Lung (tissue), 12 donors: ENCODE data around the gene SMPDL3B. TPM values are rescaled to one million over a fixed set of nuclear protein-coding genes. Genes with fewer than 3 reads are reported as not detected.
"Not testable (repeated sequence)": the region's sequence is repeated elsewhere in the genome, so short reads cannot be mapped to it uniquely, and the experiment has no call there.

Experiments
- ATAC-seq: fragments of 200-7000 bp; cut with Tn5 transposase; one replicate; pipeline ENCODE4 v1.9.1; 2020; ENCODE audit warnings: moderate number of reproducible peaks; ENCODE audit not compliant: insufficient read depth, low FRiP score
- DNase-seq, 3 donors: peaks; one replicate each; pipeline ENCODE4 v3.0.0-alpha.2; 2013 to 2017
- H3K27ac ChIP-seq, 2 donors: one replicate each; pipeline ENCODE4 v1.5.1; 2013; ENCODE audit warnings: mild to moderate bottlenecking in 2 of 2, moderate library complexity in 2 of 2, control low read depth in 1 of 2, inconsistent platforms in 1 of 2, low read depth in 1 of 2, low read length in 1 of 2
- H3K27me3 ChIP-seq, 3 donors: one replicate each; pipeline ENCODE4 v1.5.1; 2013; ENCODE audit warnings: low read length in 2 of 3; ENCODE audit not compliant: control insufficient read depth in 3 of 3, insufficient read depth in 3 of 3
- H3K36me3 ChIP-seq, 4 donors: one replicate each; pipeline ENCODE4 v1.5.1; 2013; ENCODE audit warnings: low read length in 4 of 4, mild to moderate bottlenecking in 1 of 4, moderate library complexity in 1 of 4; ENCODE audit not compliant: control insufficient read depth in 4 of 4, insufficient read depth in 4 of 4
- H3K4me1 ChIP-seq, 5 donors: one replicate each; pipeline ENCODE4 v1.5.1; 2013; ENCODE audit warnings: low read length in 5 of 5, mild to moderate bottlenecking in 2 of 5, moderate library complexity in 1 of 5; ENCODE audit not compliant: control insufficient read depth in 5 of 5, insufficient read depth in 5 of 5
- H3K4me3 ChIP-seq: one replicate; pipeline ENCODE4 v1.5.1; 2013; ENCODE audit warnings: mild to moderate bottlenecking, control low read depth, moderate library complexity
- H3K9ac ChIP-seq, 2 donors: one replicate each; pipeline ENCODE4 v1.5.1; 2013; ENCODE audit warnings: low read length in 2 of 2, control low read depth in 1 of 2; ENCODE audit not compliant: insufficient read depth in 1 of 2
- H3K9me3 ChIP-seq, 4 donors: one replicate each; pipeline ENCODE4 v1.5.1; 2013; ENCODE audit warnings: low read length in 3 of 4, mild to moderate bottlenecking in 1 of 4, moderate library complexity in 1 of 4; ENCODE audit not compliant: control insufficient read depth in 4 of 4, insufficient read depth in 3 of 4
- CTCF ChIP-seq: IDR thresholded peaks from 2 replicates; pipeline ENCODE4 v1.5.1; 2012; ENCODE audit warnings: mild to moderate bottlenecking; ENCODE audit errors: control extremely low read depth, extremely low read depth
- WGBS, 2 donors: extraction: QIAGEN DNeasy Blood & Tissue Kit; methylation state at CpG; one replicate each; pipeline ENCODE4 v1.1.7; 2013; 5-methylcytosine and 5-hydroxymethylcytosine counted together
- polyA plus RNA-seq, 2 donors: library from polyadenylated mRNA; stranded (reverse); fragments of 200-250 nt; gene quantifications; one replicate each; pipeline ENCODE4 v1.2.1, GENCODE V29; 2013
- total RNA-seq, 2 donors: library from RNA; depleted of rRNA in 1 of 2; stranded (reverse); fragments of >200 nt in 1 of 2; gene quantifications; one replicate each; pipeline ENCODE4 v1.2.1, GENCODE V29; 2014 to 2021
- donor health status: control.
- donor health status: control.
- donor health status: Bipolar disorder and iron deficiency.
- donor health status: healthy.
- donor health status: DM: yes; HTN: yes; CAD: no.

SMPDL3B gene
- total and polyA plus RNA-seq, 4 donors = 6.4 to 17.6 (median 16.8) TPM

DNA sequence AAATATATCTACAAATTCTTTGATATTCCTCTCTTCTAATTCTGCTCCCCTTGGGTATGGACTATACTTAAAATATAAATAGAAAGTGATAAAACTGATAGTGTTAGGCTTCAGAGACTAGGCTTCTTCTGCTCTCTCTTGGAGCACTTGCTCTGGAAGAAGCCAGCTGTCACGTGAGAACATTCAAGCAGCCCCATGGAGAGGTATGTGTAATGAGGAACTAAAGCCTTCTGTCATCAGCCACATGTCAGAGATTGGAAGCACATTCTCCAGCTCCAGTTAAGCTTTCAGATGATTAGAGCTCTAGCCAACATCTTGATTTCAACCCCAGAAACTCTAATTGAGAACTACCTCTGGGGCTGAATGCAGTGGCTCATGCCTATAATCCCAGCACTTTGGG is 59.3 kb downstream of the SMPDL3B start:
- H3K27me3 ChIP-seq = no peaks in the 10 kb centered on the region
- TF ChIP-seq CTCF = no peak
- ATAC-seq (no peak), DNase-seq (no peak)
- H3K9me3 ChIP-seq = no peaks in the 10 kb centered on the region
- 31 to 53% methylated on average over 1 of the region's 1 CpG for WGBS, 2 donors
- no peak overlapping the region for H3K9ac ChIP-seq
- peaks cover 0 to 6% (median 0%) of the 10 kb centered on the region in 5 donors for H3K4me1 ChIP-seq
- peak overlapping the region in 1 of 2 donors; percentile 41 for H3K27ac ChIP-seq
- peaks cover 19 to 32% (median 23%) of the 10 kb centered on the region in 4 donors for H3K36me3 ChIP-seq
- H3K4me3 ChIP-seq = no peak overlapping the region

DNA sequence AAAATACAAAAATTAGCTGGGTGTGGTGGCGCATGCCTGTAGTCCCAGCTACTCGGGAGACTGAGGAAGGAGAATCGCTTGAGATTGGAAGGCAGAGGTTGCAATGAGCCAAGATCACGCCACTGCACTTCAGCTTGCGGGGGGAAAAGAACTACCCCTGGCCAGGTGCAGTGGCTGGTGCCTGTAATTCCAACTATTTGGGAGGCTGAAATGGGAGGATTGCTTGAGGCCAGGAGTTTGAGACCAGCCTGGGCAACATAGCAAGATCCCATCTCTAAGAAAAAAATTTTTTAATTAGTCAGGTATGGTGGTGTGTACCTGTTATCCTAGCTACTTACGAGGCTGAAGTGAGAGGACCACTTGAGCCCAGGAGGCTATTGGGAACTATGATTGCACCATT is 59.7 kb downstream of the SMPDL3B start:
- DNase-seq, ATAC-seq, H3K27me3 ChIP-seq, H3K9ac ChIP-seq, H3K9me3 ChIP-seq, H3K4me3 ChIP-seq, H3K4me1 ChIP-seq: not testable (repeated sequence)
- Histone ChIP-seq H3K27ac (peak overlapping the region in 1 of 2 donors; percentile 41), H3K36me3 (peaks cover 19 to 28% (median 22%) of the 10 kb centered on the region in 4 donors)
- 93 to 96% methylated on average over 6 of the region's 6 CpGs for WGBS, 2 donors

DNA sequence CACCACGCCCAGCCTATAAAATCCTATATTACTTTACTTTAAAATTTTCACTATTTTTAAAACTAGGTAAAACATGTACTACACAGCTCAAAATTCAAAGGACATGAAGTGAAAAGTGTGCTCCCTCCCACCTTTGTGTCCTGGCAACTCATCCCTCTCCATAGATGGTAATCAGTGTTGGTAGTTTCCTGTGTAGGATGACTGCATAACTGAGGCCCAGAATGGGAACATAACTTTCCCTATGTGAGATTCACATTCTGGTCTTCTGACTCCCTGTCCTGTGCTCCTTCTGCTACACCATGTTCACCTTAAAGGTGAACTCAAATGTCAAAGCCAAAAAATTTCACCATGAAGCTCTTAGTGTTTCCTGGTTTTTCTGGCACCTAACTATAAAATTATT is 64.3 kb downstream of the SMPDL3B start:
- Histone ChIP-seq H3K4me3 (no peak overlapping the region), H3K9ac (no peak overlapping the region), H3K9me3 (no peaks in the 10 kb centered on the region), H3K27ac (no peak overlapping the region), H3K36me3 (peaks cover 14 to 40% (median 20%) of the 10 kb centered on the region in 4 donors), H3K4me1 (no peaks in the 10 kb centered on the region), H3K27me3 (no peaks in the 10 kb centered on the region)
- ATAC-seq (no peak), DNase-seq (no peak)
- no peak for TF ChIP-seq CTCF
- WGBS, 2 donors = 98 to 100% methylated on average over 1 of the region's 1 CpG

- WGBS, 2 donors = 96 to 97% methylated on average over 10 of the region's 10 CpGs
- Histone ChIP-seq H3K36me3 (peaks cover 3 to 28% (median 15%) of the 10 kb centered on the region in 4 donors), H3K9me3 (no peaks in the 10 kb centered on the region), H3K4me1 (no peaks in the 10 kb centered on the region), H3K27me3 (no peaks in the 10 kb centered on the region), H3K27ac (no peak overlapping the region), H3K4me3 (no peak overlapping the region), H3K9ac (no peak overlapping the region)
- DNase-seq (no peak), ATAC-seq (no peak)
- no peak for TF ChIP-seq CTCF
Measured at GRCh38 chr1:28002600-28002999, 67.8 kb downstream of the SMPDL3B start.

DNA sequence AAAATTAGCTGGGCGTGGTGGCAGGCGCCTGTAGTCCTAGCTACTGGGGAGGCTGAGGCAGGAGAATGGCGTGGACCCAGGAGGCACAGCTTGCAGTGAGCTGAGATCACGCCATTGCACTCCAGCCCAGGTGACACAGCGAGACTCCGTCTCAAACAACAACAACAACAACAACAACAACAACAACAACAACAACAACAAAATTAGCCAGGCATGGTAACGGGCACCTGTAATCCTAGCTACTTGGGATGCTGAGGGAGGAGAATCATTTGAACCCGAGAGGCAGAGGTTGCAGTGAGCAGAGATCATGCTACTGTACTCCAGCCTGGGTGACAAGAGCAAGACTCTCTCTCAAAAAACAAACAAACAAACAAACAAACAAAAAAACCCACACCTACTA is 68.3 kb downstream of the SMPDL3B start:
- H3K4me1 ChIP-seq, ATAC-seq, H3K4me3 ChIP-seq, DNase-seq, H3K9ac ChIP-seq, H3K9me3 ChIP-seq, H3K27ac ChIP-seq, H3K27me3 ChIP-seq: not testable (repeated sequence)
- 97 to 98% methylated on average over 8 of the region's 8 CpGs for WGBS, 2 donors
- H3K36me3 ChIP-seq = peaks cover 3 to 23% (median 11%) of the 10 kb centered on the region in 4 donors
